Naive thymus-derived CD4-positive, alpha-beta T cell (primary cell): ENCODE measurements around the gene ROBO1. TPM values are rescaled to one million over a fixed set of nuclear protein-coding genes. Genes with fewer than 3 reads are reported as not detected.

ENCODE experiments used
- ATAC-seq: fragments of 150-1000 bp; cut with Tn5 transposase; 2 replicates; pipeline ENCODE4 v1.10.0; 2021; ENCODE audit warnings: mild to moderate bottlenecking, moderate library complexity
- CTCF ChIA-PET: fragments of 350-600 bp; sonication (Branson Sonifier 250); formaldehyde crosslinking; loops from one replicate; lab custom pipeline; 2021; ENCODE audit warnings: antibody characterized with exemption; lab: Charles Lee
- POLR2A ChIA-PET: fragments of 350-600 bp; sonication (Branson Sonifier 250); formaldehyde crosslinking; loops from one replicate; lab custom pipeline; 2021; ENCODE audit warnings: antibody characterized with exemption, inconsistent platforms; lab: Charles Lee
- DNase-seq, 9 donors: peaks; one replicate each; pipeline versions ENCODE4 v3.0.0 to v3.0.0-alpha.2; 2020 to 2022; ENCODE audit warnings: mixed read lengths in 1 of 9
- H3K27ac ChIP-seq: one replicate; pipeline ENCODE4 v1.7.0; 2013; ENCODE audit warnings: mild to moderate bottlenecking, low read depth, low read length, moderate library complexity
- H3K27me3 ChIP-seq, 2 donors: one replicate each; pipeline ENCODE4 v1.7.0; 2013; ENCODE audit warnings: low read length in 2 of 2, mild to moderate bottlenecking in 2 of 2, moderate library complexity in 2 of 2; ENCODE audit not compliant: control insufficient read depth in 2 of 2, insufficient read depth in 2 of 2
- H3K36me3 ChIP-seq, 3 experiments: 1 replicate in 2 of 3; 2 replicates in 1 of 3; pipeline ENCODE4 v1.7.0; 2013; ENCODE audit warnings: low read length in 3 of 3, mild to moderate bottlenecking in 3 of 3, moderate library complexity in 1 of 3; ENCODE audit not compliant: insufficient read depth in 3 of 3, control insufficient read depth in 2 of 3
- H3K4me1 ChIP-seq, 2 donors: one replicate each; pipeline ENCODE4 v1.7.0; 2013; ENCODE audit warnings: low read length in 2 of 2, mild to moderate bottlenecking in 2 of 2, moderate library complexity in 1 of 2; ENCODE audit not compliant: control insufficient read depth in 2 of 2, insufficient read depth in 2 of 2
- H3K4me3 ChIP-seq: 2 replicates; pipeline ENCODE4 v1.7.0; 2013; ENCODE audit warnings: mild to moderate bottlenecking, low read length
- H3K9me3 ChIP-seq, 3 experiments: 1 replicate in 2 of 3; 2 replicates in 1 of 3; pipeline ENCODE4 v1.7.0; 2013; ENCODE audit warnings: low read length in 3 of 3; ENCODE audit not compliant: control insufficient read depth in 2 of 3
- H3K27ac Mint-ChIP-seq, 9 donors: one replicate each; pipeline ENCODE4 v1.8.0; 2020 to 2022; ENCODE audit warnings: mixed read lengths in 9 of 9, mild to moderate bottlenecking in 8 of 9, moderate library complexity in 5 of 9, inconsistent platforms in 2 of 9
- H3K27me3 Mint-ChIP-seq, 5 donors: one replicate each; pipeline ENCODE4 v1.8.0; 2021 to 2022; ENCODE audit warnings: mixed read lengths in 5 of 5, mild to moderate bottlenecking in 1 of 5
- H3K36me3 Mint-ChIP-seq, 5 donors: one replicate each; pipeline ENCODE4 v1.8.0; 2020 to 2022; ENCODE audit warnings: mixed read lengths in 5 of 5, mild to moderate bottlenecking in 3 of 5, inconsistent platforms in 1 of 5
- H3K4me1 Mint-ChIP-seq, 7 donors: one replicate each; pipeline ENCODE4 v1.8.0; 2020 to 2022; ENCODE audit warnings: mixed read lengths in 7 of 7, mild to moderate bottlenecking in 3 of 7, inconsistent platforms in 1 of 7
- H3K4me3 Mint-ChIP-seq, 10 donors: one replicate each; pipeline ENCODE4 v1.8.0; 2020 to 2022; ENCODE audit warnings: mild to moderate bottlenecking in 10 of 10, mixed read lengths in 10 of 10, moderate library complexity in 6 of 10, inconsistent platforms in 2 of 10
- H3K9me3 Mint-ChIP-seq, 11 donors: one replicate each; pipeline ENCODE4 v1.8.0; 2020 to 2022; ENCODE audit warnings: mixed read lengths in 11 of 11, mild to moderate bottlenecking in 4 of 11, inconsistent platforms in 1 of 11, moderate library complexity in 1 of 11
- intact Hi-C, 2 donors: fragments of 100-400 bp; cut with micrococcal nuclease; formaldehyde crosslinking; loops; one replicate each; pipeline ENCODE4 v1.15.1; 2023
- polyA plus RNA-seq, 2 donors: library from polyadenylated mRNA; unstranded; fragments of 300-500 nt; fragmentation: Illumina TruSeq; gene quantifications; one replicate each; pipeline ENCODE4 v1.2.3, GENCODE V29; 2021
- total RNA-seq, 6 experiments: library from RNA in 5 of 6; stranded (reverse) in 5 of 6; gene quantifications; 1 replicate in 5 of 6; 2 replicates in 1 of 6; pipeline ENCODE4 v1.2.3 and lab custom pipeline; 2021 to 2026

The ROBO1 gene
- total and polyA plus RNA-seq, 7 experiments from 2014 or later, result 0.08 to 0.59 (median 0.26) TPM; not detected in 2

DNA sequence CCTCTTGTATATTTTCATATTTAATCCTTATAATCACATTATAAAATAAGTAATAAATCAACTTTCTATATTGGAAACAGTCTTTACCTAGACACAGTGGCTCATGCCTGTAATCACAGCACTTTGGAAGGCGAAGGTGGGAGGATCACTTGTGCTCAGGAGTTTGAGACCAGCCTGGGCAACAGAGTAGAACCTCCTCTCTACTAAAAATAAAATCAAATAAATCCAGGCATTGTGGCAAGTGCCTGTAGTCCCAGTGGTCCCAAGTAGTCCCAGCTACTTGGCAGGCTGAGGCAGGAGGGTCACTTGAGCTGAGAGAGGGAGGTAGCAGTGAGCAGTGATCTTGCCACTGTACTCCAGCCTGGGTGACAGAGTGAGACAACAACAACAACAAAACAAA lies 975.1 kb downstream of the ROBO1 start:
- Histone ChIP-seq H3K9me3 (peaks cover 0 to 3% (median 0%) of the 10 kb centered on the region in 3 experiments), H3K36me3 (no peaks in the 10 kb centered on the region), H3K27ac (no peak overlapping the region), H3K4me3 (no peak overlapping the region), H3K27me3 (no peaks in the 10 kb centered on the region), H3K4me1 (no peaks in the 10 kb centered on the region)
- Mint-ChIP-seq H3K27me3 (no peaks in the 10 kb centered on the region), H3K27ac (no peak overlapping the region), H3K4me3 (no peak overlapping the region), H3K36me3 (no peaks in the 10 kb centered on the region), H3K4me1 (no peaks in the 10 kb centered on the region), H3K9me3 (peaks cover 0 to 22% (median 3%) of the 10 kb centered on the region in 11 donors)
- ChIA-PET CTCF (no interaction called here), POLR2A (no interaction called here)
- DNase-seq, result no peak
- intact Hi-C loops, result no loop called here
- no peak for ATAC-seq

- ChIA-PET POLR2A (no interaction called here), CTCF (no interaction called here)
- H3K9me3 Mint-ChIP-seq, result peaks cover 0 to 22% (median 3%) of the 10 kb centered on the region in 11 donors
- H3K36me3 Mint-ChIP-seq, result no peaks in the 10 kb centered on the region
- H3K9me3 ChIP-seq, result peaks cover 0 to 3% (median 0%) of the 10 kb centered on the region in 3 experiments
- ATAC-seq, result no peak
- no peaks in the 10 kb centered on the region for H3K4me1 ChIP-seq
- no peak overlapping the region for H3K4me3 Mint-ChIP-seq
- no peaks in the 10 kb centered on the region for H3K36me3 ChIP-seq
- H3K27ac Mint-ChIP-seq, result no peak overlapping the region
- DNase-seq, result no peak
- no peak overlapping the region for H3K27ac ChIP-seq
- H3K4me1 Mint-ChIP-seq, result no peaks in the 10 kb centered on the region
- intact Hi-C loops, result no loop called here
- no peaks in the 10 kb centered on the region for H3K27me3 Mint-ChIP-seq
- H3K27me3 ChIP-seq, result no peaks in the 10 kb centered on the region
- no peak overlapping the region for H3K4me3 ChIP-seq
Measured at GRCh38 chr3:78792212-78792611, 975.6 kb downstream of the ROBO1 start.

- peaks cover 0 to 18% (median 3%) of the 10 kb centered on the region in 11 donors for H3K9me3 Mint-ChIP-seq
- no peaks in the 10 kb centered on the region for H3K36me3 Mint-ChIP-seq
- no peak for ATAC-seq
- CTCF ChIA-PET, result no interaction called here
- H3K27me3 Mint-ChIP-seq, result no peaks in the 10 kb centered on the region
- H3K4me3 Mint-ChIP-seq, result no peak overlapping the region
- Histone ChIP-seq H3K36me3 (no peaks in the 10 kb centered on the region), H3K4me3 (no peak overlapping the region), H3K27ac (no peak overlapping the region), H3K27me3 (no peaks in the 10 kb centered on the region), H3K9me3 (peaks cover 0 to 3% (median 0%) of the 10 kb centered on the region in 3 experiments), H3K4me1 (no peaks in the 10 kb centered on the region)
- no peak overlapping the region for H3K27ac Mint-ChIP-seq
- no peaks in the 10 kb centered on the region for H3K4me1 Mint-ChIP-seq
- DNase-seq, result no peak
- POLR2A ChIA-PET, result no interaction called here
- intact Hi-C loops, result no loop called here
Measured at GRCh38 chr3:78791753-78792152, 976.0 kb downstream of the ROBO1 start.

DNA sequence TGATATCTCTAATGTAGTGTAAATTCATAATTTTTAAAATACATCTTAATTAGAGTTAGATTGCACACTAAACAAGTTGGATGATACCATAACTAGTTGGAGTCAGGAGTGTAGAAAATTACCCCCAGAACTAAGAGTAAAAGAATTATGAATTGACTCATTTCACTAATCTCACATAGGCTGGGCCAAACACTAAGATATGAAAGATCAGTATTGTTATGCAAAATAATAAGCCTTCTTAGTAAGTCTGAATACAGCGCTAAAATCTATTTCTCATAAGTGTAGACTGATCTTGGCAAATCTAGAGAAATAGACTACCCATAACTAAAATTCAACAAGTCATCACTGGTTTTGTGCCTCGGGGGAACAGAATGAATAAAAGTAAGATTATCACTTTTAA lies 979.0 kb downstream of the ROBO1 start:
- POLR2A ChIA-PET, result no interaction called here
- H3K4me1 Mint-ChIP-seq, result no peaks in the 10 kb centered on the region
- H3K27me3 ChIP-seq, result no peaks in the 10 kb centered on the region
- no peaks in the 10 kb centered on the region for H3K36me3 Mint-ChIP-seq
- DNase-seq, result no peak
- H3K4me1 ChIP-seq, result no peaks in the 10 kb centered on the region
- intact Hi-C loops, result no loop called here
- H3K36me3 ChIP-seq, result no peaks in the 10 kb centered on the region
- no peak overlapping the region for H3K4me3 Mint-ChIP-seq
- H3K4me3 ChIP-seq, result no peak overlapping the region
- peaks cover 0 to 14% (median 2%) of the 10 kb centered on the region in 11 donors for H3K9me3 Mint-ChIP-seq
- no peak overlapping the region for H3K27ac Mint-ChIP-seq
- H3K27me3 Mint-ChIP-seq, result no peaks in the 10 kb centered on the region
- CTCF ChIA-PET, result no interaction called here
- H3K9me3 ChIP-seq, result peaks cover 0 to 3% (median 0%) of the 10 kb centered on the region in 3 experiments
- no peak for ATAC-seq
- no peak overlapping the region for H3K27ac ChIP-seq

GRCh38 chr3:78785004-78785403 lies 982.8 kb downstream of the ROBO1 start:
- Mint-ChIP-seq H3K4me3 (no peak overlapping the region), H3K4me1 (no peaks in the 10 kb centered on the region), H3K36me3 (peaks cover 0 to 5% (median 0%) of the 10 kb centered on the region in 5 donors), H3K27ac (no peak overlapping the region), H3K9me3 (peaks cover 0 to 26% (median 2%) of the 10 kb centered on the region in 11 donors), H3K27me3 (no peaks in the 10 kb centered on the region)
- H3K27me3 ChIP-seq, result no peaks in the 10 kb centered on the region
- DNase-seq (no peak), ATAC-seq (no peak)
- H3K27ac ChIP-seq, result no peak overlapping the region
- H3K4me1 ChIP-seq, result no peaks in the 10 kb centered on the region
- H3K9me3 ChIP-seq, result no peaks in the 10 kb centered on the region
- H3K4me3 ChIP-seq, result no peak overlapping the region
- POLR2A ChIA-PET, result no interaction called here
- H3K36me3 ChIP-seq, result no peaks in the 10 kb centered on the region
- intact Hi-C loops, result no loop called here
- CTCF ChIA-PET, result no interaction called here

- Mint-ChIP-seq H3K27me3 (no peaks in the 10 kb centered on the region), H3K27ac (no peak overlapping the region), H3K4me1 (no peaks in the 10 kb centered on the region), H3K36me3 (peaks cover 0 to 5% (median 0%) of the 10 kb centered on the region in 5 donors), H3K9me3 (peaks cover 0 to 44% (median 7%) of the 10 kb centered on the region in 11 donors), H3K4me3 (no peak overlapping the region)
- H3K27ac ChIP-seq, result no peak overlapping the region
- intact Hi-C loops, result no loop called here
- POLR2A ChIA-PET, result no interaction called here
- no peaks in the 10 kb centered on the region for H3K4me1 ChIP-seq
- no peak overlapping the region for H3K4me3 ChIP-seq
- no peak for ATAC-seq
- DNase-seq, result no peak
- CTCF ChIA-PET, result no interaction called here
- H3K9me3 ChIP-seq, result no peaks in the 10 kb centered on the region
- no peaks in the 10 kb centered on the region for H3K36me3 ChIP-seq
- no peaks in the 10 kb centered on the region for H3K27me3 ChIP-seq
Measured at GRCh38 chr3:78781351-78781750, 986.4 kb downstream of the ROBO1 start.

GRCh38 chr3:78765671-78766485 lies 1001.9 kb downstream of the ROBO1 start:
- H3K27me3 ChIP-seq, result no peaks in the 10 kb centered on the region
- CTCF ChIA-PET, result no interaction called here
- Mint-ChIP-seq H3K27ac (no peak overlapping the region), H3K4me3 (no peak overlapping the region), H3K36me3 (no peaks in the 10 kb centered on the region), H3K27me3 (no peaks in the 10 kb centered on the region), H3K4me1 (no peaks in the 10 kb centered on the region), H3K9me3 (peaks cover 3 to 23% (median 10%) of the 10 kb centered on the region in 11 donors)
- no peak overlapping the region for H3K4me3 ChIP-seq
- H3K36me3 ChIP-seq, result no peaks in the 10 kb centered on the region
- DNase-seq (no peak), ATAC-seq (no peak)
- POLR2A ChIA-PET, result no interaction called here
- no peaks in the 10 kb centered on the region for H3K4me1 ChIP-seq
- intact Hi-C loops, result no loop called here
- H3K9me3 ChIP-seq, result no peaks in the 10 kb centered on the region
- H3K27ac ChIP-seq, result no peak overlapping the region
